Spleen (tissue), 11 donors: ENCODE measurements around the gene GNB1. TPM values are rescaled to one million over a fixed set of nuclear protein-coding genes. Genes with fewer than 3 reads are reported as not detected.
A peak's percentile ranks its signal among the peaks of the same experiment; 100 is the strongest.

Experiments
- DNase-seq: peaks from one replicate; pipeline ENCODE4 v3.0.0-alpha.2; 2020
- H3K27ac ChIP-seq, 8 donors: fragments of 200-600 bp; sonication (generic) in 7 of 8; 1 replicate in 4 of 8; 2 replicates in 4 of 8; pipeline versions ENCODE4 v1.5.0 to v1.8.0; 2016 to 2021; ENCODE audit warnings: inconsistent platforms in 4 of 8, mild to moderate bottlenecking in 4 of 8, moderate library complexity in 1 of 8
- H3K27me3 ChIP-seq, 7 donors: fragments of 200-600 bp; sonication (generic) in 6 of 7; replicated peaks in 1 of 7; 1 replicate in 4 of 7; 2 replicates in 3 of 7; pipeline versions ENCODE4 v1.5.0 to v1.8.0; 2016 to 2021; ENCODE audit warnings: inconsistent platforms in 3 of 7, mild to moderate bottlenecking in 1 of 7
- H3K36me3 ChIP-seq, 6 donors: fragments of 200-600 bp; sonication (generic) in 5 of 6; 1 replicate in 4 of 6; 2 replicates in 2 of 6; pipeline versions ENCODE4 v1.5.0 to v1.8.0; 2016 to 2021; ENCODE audit warnings: inconsistent platforms in 2 of 6
- H3K4me1 ChIP-seq, 6 donors: fragments of 200-600 bp; sonication (generic) in 5 of 6; 1 replicate in 3 of 6; 2 replicates in 3 of 6; pipeline versions ENCODE4 v1.5.0 to v1.8.0; 2016 to 2021; ENCODE audit warnings: inconsistent platforms in 3 of 6
- H3K4me3 ChIP-seq, 8 donors: fragments of 200-600 bp; sonication (generic) in 7 of 8; 1 replicate in 4 of 8; 2 replicates in 4 of 8; pipeline versions ENCODE4 v1.5.0 to v1.8.0; 2016 to 2021; ENCODE audit warnings: inconsistent platforms in 4 of 8, mild to moderate bottlenecking in 4 of 8, moderate library complexity in 2 of 8
- H3K9me3 ChIP-seq, 8 donors: fragments of 200-600 bp; sonication (generic) in 7 of 8; 1 replicate in 4 of 8; 2 replicates in 4 of 8; pipeline versions ENCODE4 v1.5.0 to v1.8.0; 2016 to 2021; ENCODE audit warnings: inconsistent platforms in 4 of 8
- CTCF ChIP-seq, 11 experiments: fragments of 200-600 bp in 7 of 11; fragments of 450-650 bp in 4 of 11; sonication (generic) in 4 of 11; IDR thresholded peaks in 8 of 11; conservative IDR thresholded peaks in 3 of 11; 1 replicate in 7 of 11; 2 replicates in 4 of 11; pipeline versions ENCODE4 v1.4.0 to v1.8.0; 2016 to 2021; ENCODE audit warnings: antibody characterized with exemption in 11 of 11, inconsistent platforms in 4 of 11, mild to moderate bottlenecking in 1 of 11
- POLR2A ChIP-seq, 3 donors: fragments of 450-650 bp; IDR thresholded peaks; one replicate each; pipeline ENCODE4 v1.5.1; 2017; ENCODE audit warnings: antibody characterized with exemption in 3 of 3, mild to moderate bottlenecking in 1 of 3
- POLR2AphosphoS5 ChIP-seq, 3 donors: sonication (generic); formaldehyde crosslinking; IDR thresholded peaks; one replicate each; pipeline ENCODE4 v1.5.1; 2017; ENCODE audit warnings: antibody characterized with exemption in 3 of 3
- WGBS, 5 donors: extraction: QIAGEN DNeasy Blood & Tissue Kit in 3 of 5; methylation state at CpG; one replicate each; pipeline versions ENCODE4 v1.1.5 to v1.1.7; 2013 to 2018; 5-methylcytosine and 5-hydroxymethylcytosine counted together
- intact Hi-C: fragments of 100-400 bp; cut with DNase I; formaldehyde crosslinking; loops from one replicate; pipeline ENCODE4 v1.15.0; 2023; ENCODE audit warnings: low total_unique reads
- polyA plus RNA-seq, 3 donors: library from polyadenylated mRNA; stranded (reverse); fragments of 200-250 nt; gene quantifications; one replicate each; pipeline ENCODE4 v1.2.1, GENCODE V29; 2013
- total RNA-seq, 7 donors: library from RNA; depleted of rRNA in 3 of 7; stranded (reverse); fragments of >200 nt in 3 of 7; fragmentation: NEBNext Ultra II Directional in 4 of 7; extraction: Animal tissue kit (Norgen Biotek cat#: 25700) in 4 of 7; gene quantifications; one replicate each; pipeline versions ENCODE4 v1.1.0 to v1.2.1, GENCODE V29; 2016 to 2021
- donor health status: healthy with polysubstance abuse.
- donor health status: DM: no; HTN: no; CAD: no; lungs with moderate emphysema.
- donor health status: DM: no; HTN: no; CAD: no.
- donor health status: Bipolar disorder and iron deficiency.
- donor health status: healthy.
- donor health status: DM: no; HTN: no; CAD: no.
- donor health status: DM: yes; HTN: yes; CAD: no.

GNB1 gene
- total and polyA plus RNA-seq, 10 donors: 76.0 to 304 (median 214) TPM

GRCh38 chr1:1780598-1781525 is 110.0 kb downstream of the GNB1 start:
- Histone ChIP-seq H3K27me3 (no peaks in the 10 kb centered on the region), H3K36me3 (peaks cover 0 to 21% (median 13%) of the 10 kb centered on the region in 6 donors), H3K27ac (peak overlapping the region; percentile 90 to 99 (median 95)), H3K4me1 (peaks cover 60 to 90% (median 74%) of the 10 kb centered on the region in 6 donors), H3K4me3 (peak overlapping the region in 5 of 8 donors; percentile 64 to 97 (median 96)), H3K9me3 (no peaks in the 10 kb centered on the region)
- TF ChIP-seq CTCF (IDR thresholded peaks at IDR 0.05 in 8 of 11, conservative IDR thresholded peaks at IDR 0.05 in 3 of 11) (peak in 1 of 11 experiments; percentile 3), POLR2AphosphoS5 (IDR thresholded peaks at IDR 0.05) (peak in 1 of 3 donors; percentile 40), POLR2A (IDR thresholded peaks at IDR 0.05) (no peak)
- DNase-seq: peak; percentile 82
- intact Hi-C loops: loop anchor here (10.0 kb wide), 1 partner anchor 114 kb away; the partner anchor contains the start of gene GNB1
- WGBS, 5 donors: 44 to 75% (median 62%) methylated on average over 4 to 7 of the region's 7 CpGs

- Histone ChIP-seq H3K4me3 (peak overlapping the region; percentile 64 to 97 (median 88)), H3K4me1 (peaks cover 69 to 96% (median 84%) of the 10 kb centered on the region in 6 donors), H3K27ac (peak overlapping the region; percentile 90 to 99 (median 95)), H3K27me3 (no peaks in the 10 kb centered on the region), H3K36me3 (peaks cover 0 to 12% (median 4%) of the 10 kb centered on the region in 6 donors), H3K9me3 (no peaks in the 10 kb centered on the region)
- intact Hi-C loops: loop anchor here (10.0 kb wide), 1 partner anchor 115 kb away; the partner anchor contains the start of gene GNB1
- whole genome bisulfite sequencing, 5 donors: 16 to 30% (median 19%) methylated on average over 19 of the region's 19 CpGs
- DNase-seq: peak; percentile 93
- TF ChIP-seq CTCF (IDR thresholded peaks at IDR 0.05 in 8 of 11, conservative IDR thresholded peaks at IDR 0.05 in 3 of 11) (peak in 1 of 11 experiments; percentile 4), POLR2AphosphoS5 (IDR thresholded peaks at IDR 0.05) (peak; percentile 81 to 86 (median 86)), POLR2A (IDR thresholded peaks at IDR 0.05) (peak in 1 of 3 donors; percentile 11)
Measured at GRCh38 chr1:1779691-1780597, 110.9 kb downstream of the GNB1 start.

GRCh38 chr1:1779320-1779675 is 111.6 kb downstream of the GNB1 start:
- H3K4me1 ChIP-seq: peaks cover 74 to 96% (median 90%) of the 10 kb centered on the region in 6 donors
- H3K27me3 ChIP-seq: no peaks in the 10 kb centered on the region
- peak overlapping the region; percentile 64 to 97 (median 88) for H3K4me3 ChIP-seq
- WGBS, 5 donors: 35 to 50% (median 45%) methylated on average over 11 of the region's 11 CpGs
- H3K36me3 ChIP-seq: peaks cover 0 to 12% (median 0%) of the 10 kb centered on the region in 6 donors
- no peak for DNase-seq
- H3K9me3 ChIP-seq: no peaks in the 10 kb centered on the region
- intact Hi-C loops: no loop called here
- peak overlapping the region; percentile 90 to 99 (median 95) for H3K27ac ChIP-seq
- TF ChIP-seq CTCF (IDR thresholded peaks at IDR 0.05 in 8 of 11, conservative IDR thresholded peaks at IDR 0.05 in 3 of 11) (peak in 2 of 11 experiments; percentile 7 to 10), POLR2AphosphoS5 (IDR thresholded peaks at IDR 0.05) (no peak)
